ENCODE results near the gene SDHC.

SDHC gene

GRCh38 chr1:161364332-161364731 lies 50.2 kb downstream of the SDHC start:
- no peak for TF ChIP-seq CTCF (IDR thresholded peaks at IDR 0.05; ENCODE audit: insufficient read depth, low read depth, low read length, missing control alignments)
- DNase-seq (ENCODE audit: low read depth): no peak
- no peak overlapping the region for H3K4me3 ChIP-seq (ENCODE audit: low read length)

- DNase-seq (ENCODE audit: low read depth): no peak
- no peak overlapping the region for H3K4me3 ChIP-seq (ENCODE audit: low read length)
- TF ChIP-seq CTCF (IDR thresholded peaks at IDR 0.05; ENCODE audit: insufficient read depth, low read depth, low read length, missing control alignments): no peak
Observed at GRCh38 chr1:161365207-161365606, 51.0 kb downstream of the SDHC start.

GRCh38 chr1:161367684-161368400 lies 53.7 kb downstream of the SDHC start, which contains the start of gene CFAP126:
TSS of gene CFAP126 (minus strand) at chr1:161367876. CDS start at chr1:161367868, 8 bp downstream.
- peak; percentile 75 for DNase-seq (ENCODE audit: low read depth)
- no peak for TF ChIP-seq CTCF (IDR thresholded peaks at IDR 0.05; ENCODE audit: insufficient read depth, low read depth, low read length, missing control alignments)
- H3K4me3 ChIP-seq (ENCODE audit: low read length): no peak within 1 kb of the TSS

- no peak for DNase-seq (ENCODE audit: low read depth)
- no peak overlapping the region for H3K4me3 ChIP-seq (ENCODE audit: low read length)
- no peak for TF ChIP-seq CTCF (IDR thresholded peaks at IDR 0.05; ENCODE audit: insufficient read depth, low read depth, low read length, missing control alignments)
Observed at GRCh38 chr1:161373442-161373841, 59.3 kb downstream of the SDHC start.

GRCh38 chr1:161374373-161374772 lies 60.2 kb downstream of the SDHC start:
- H3K4me3 ChIP-seq (ENCODE audit: low read length): no peak overlapping the region
- TF ChIP-seq CTCF (IDR thresholded peaks at IDR 0.05; ENCODE audit: insufficient read depth, low read depth, low read length, missing control alignments): peak; percentile 34
- no peak for DNase-seq (ENCODE audit: low read depth)

- no peak overlapping the region for H3K4me3 ChIP-seq (ENCODE audit: low read length)
- DNase-seq (ENCODE audit: low read depth): no peak
- no peak for TF ChIP-seq CTCF (IDR thresholded peaks at IDR 0.05; ENCODE audit: insufficient read depth, low read depth, low read length, missing control alignments)
Observed at GRCh38 chr1:161378014-161378413, 63.8 kb downstream of the SDHC start.

- TF ChIP-seq CTCF (IDR thresholded peaks at IDR 0.05; ENCODE audit: insufficient read depth, low read depth, low read length, missing control alignments): no peak
- H3K4me3 ChIP-seq (ENCODE audit: low read length): peak overlapping the region; percentile 29
- peak; percentile 12 for DNase-seq (ENCODE audit: low read depth)
Observed at GRCh38 chr1:161379071-161379470, 64.9 kb downstream of the SDHC start.
